ENCODE results near the gene SMIM12. TPM values are rescaled to one million over a fixed set of nuclear protein-coding genes. Genes with fewer than 3 reads are reported as not detected.

Gene SMIM12
- total and polyA plus RNA-seq, 2 of the 8 experiments (the other 6 are each of a cell fraction or from before 2014, with no cell fraction given): 40.9 to 49.2 TPM

DNA sequence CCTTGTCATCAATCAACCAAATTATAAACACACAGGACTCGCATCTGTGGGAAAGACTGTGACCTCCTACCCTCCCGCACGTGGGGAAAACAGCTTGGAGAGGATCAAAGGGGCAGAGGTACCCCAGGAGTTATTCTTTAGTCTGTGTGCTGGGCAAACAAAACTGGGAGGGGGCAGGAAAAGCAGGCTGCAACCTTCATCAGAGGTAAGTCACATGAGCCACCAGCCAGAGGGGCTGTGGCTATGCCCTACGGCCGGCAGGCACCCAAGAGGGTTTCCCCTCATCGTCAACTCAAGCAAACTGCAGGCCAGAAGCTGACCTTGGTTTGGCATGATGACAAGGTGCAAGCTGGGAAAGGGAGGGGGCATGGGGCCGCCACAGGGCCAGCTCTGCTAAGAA lies 12.5 kb downstream of the SMIM12 start:
- Histone ChIP-seq H2BK12ac (ENCODE audit: low read depth, low read length) (no peak overlapping the region), H3K14ac (ENCODE audit: insufficient read length) (no peak overlapping the region), H4K8ac (ENCODE audit: extremely low read depth, insufficient read depth, low read length) (no peak overlapping the region), H4K5ac (ENCODE audit: insufficient read length, low read depth, low read length) (no peak overlapping the region), H4K91ac (replicated peaks; ENCODE audit: insufficient read length, low read length) (no peak overlapping the region), H3K23ac (ENCODE audit: insufficient read length) (no peak overlapping the region), H3K18ac (ENCODE audit: extremely low read depth, low read length) (no peak overlapping the region), H2BK120ac (replicated peaks; ENCODE audit: low read depth, low read length) (no peak overlapping the region), H3K23me2 (ENCODE audit: low read depth, low read length) (no peaks in the 10 kb centered on the region), H2AFZ (ENCODE audit: low read length) (no peak overlapping the region), H2BK20ac (ENCODE audit: low read length) (no peak overlapping the region), H3K79me1 (ENCODE audit: low read depth, low read length) (no peaks in the 10 kb centered on the region), H3K56ac (replicated peaks; ENCODE audit: insufficient read length, low read depth, low read length) (no peak overlapping the region), H2AK5ac (ENCODE audit: low read depth, low read length) (no peak overlapping the region), H3K27me3 (replicated peaks in 1 of 4; ENCODE audit: control insufficient read depth in 3 of 4, extremely low read depth in 1 of 4, insufficient read depth in 3 of 4, low read length in 3 of 4) (no peaks in the 10 kb centered on the region), H3K9me3 (ENCODE audit: insufficient read depth in 2 of 2, low read depth in 1 of 2, low read length in 1 of 2) (no peaks in the 10 kb centered on the region), H3K4ac (replicated peaks; ENCODE audit: insufficient read length, low read depth, low read length) (no peak overlapping the region), H3K4me1 (replicated peaks in 1 of 4; ENCODE audit: control insufficient read depth in 3 of 4, insufficient read depth in 4 of 4, low read length in 3 of 4) (peaks cover 16 to 30% (median 18%) of the 10 kb centered on the region in 4 experiments), H3K4me3 (ENCODE audit: extremely low read depth in 1 of 4, insufficient read depth in 2 of 4, low read depth in 3 of 4, low read length in 4 of 4) (no peak overlapping the region), H3K4me2 (ENCODE audit: insufficient read depth in 1 of 2, low read depth in 2 of 2, low read length in 2 of 2) (no peak overlapping the region), H3K36me3 (ENCODE audit: control insufficient read depth in 2 of 4, insufficient read depth in 4 of 4, low read length in 3 of 4) (no peaks in the 10 kb centered on the region), H3K9ac (replicated peaks in 1 of 4; ENCODE audit: extremely low read depth in 1 of 4, low read depth in 3 of 4, low read length in 3 of 4) (no peak overlapping the region), H3K27ac (ENCODE audit: low read depth, low read length) (no peak overlapping the region), H2BK15ac (ENCODE audit: low read length) (no peak overlapping the region), H3K79me2 (ENCODE audit: control insufficient read depth in 1 of 2, insufficient read depth in 2 of 2, low read length in 2 of 2) (peaks cover 0 to 3% of the 10 kb centered on the region in 2 experiments; a peak in 1 of 4 replicates), H2BK5ac (ENCODE audit: low read depth, low read length) (no peak overlapping the region), H4K20me1 (replicated peaks in 1 of 2; ENCODE audit: control insufficient read depth in 1 of 2, insufficient read depth in 2 of 2, low read length in 2 of 2) (peaks cover 0 to 2% of the 10 kb centered on the region in 2 experiments)
- CTCF ChIA-PET (ENCODE audit: partially characterized antibody): interaction anchor here (0.6 to 14.3 kb wide), 7 partner anchors 11 to 55 kb away, joined by 3 to 230 read pairs (median 6); partner anchors contain the start of genes GJA4 and SMIM12
- 82% methylated on average over 7 of the region's 7 CpGs; no CpG with 5 or more reads in 1 of the 2 experiments for WGBS, 2 experiments (ENCODE audit: extremely low coverage in 1 of 2, insufficient coverage in 1 of 2, insufficient read length in 1 of 2, insufficient replicate concordance in 2 of 2, low coverage in 1 of 2, low lambda C conversion rate in 2 of 2, missing lambda C conversion rate in 1 of 2)
- TF ChIP-seq RNF2 (IDR thresholded peaks at IDR 0.05; ENCODE audit: borderline replicate concordance, low read depth, low read length, missing control alignments, poor library complexity, severe bottlenecking) (no peak), CBX5 (IDR thresholded peaks at IDR 0.05; ENCODE audit: low read depth, low read length) (no peak), SRF (IDR thresholded peaks at IDR 0.05; ENCODE audit: low read depth, low read length) (no peak)
- DNase-seq (ENCODE audit: low read depth in 1 of 2, low spot score in 2 of 2) (no peak), FAIRE-seq (no peak)
- POLR2A ChIA-PET (ENCODE audit: partially characterized antibody): interaction anchor here (0.5 to 1.0 kb wide), 2 partner anchors 17 to 244 kb away, joined by 3 read pairs; no protein-coding TSS in a partner anchor
